HT1080 (cell line): ENCODE data around the gene SRRM5. TPM values are rescaled to one million over a fixed set of nuclear protein-coding genes. Genes with fewer than 3 reads are reported as not detected.
A peak's percentile ranks its signal among the peaks of the same experiment; 100 is the strongest.
"Not testable (repeated sequence)": the region's sequence is repeated elsewhere in the genome, so short reads cannot be mapped to it uniquely, and the experiment has no call there.

Source experiments
- DNase-seq: peaks from one replicate; pipeline ENCODE4 v3.0.0-alpha.2; 2015; ENCODE audit warnings: low read depth
- total RNA-seq: library from RNA; depleted of rRNA; stranded (reverse); fragments of >200 nt; shearing (Covaris generic); gene quantifications from 2 replicates; pipeline ENCODE4 v1.2.3, GENCODE V29; 2014

SRRM5 gene
- total RNA-seq, 1 experiment from 2014 or later: not detected

DNA sequence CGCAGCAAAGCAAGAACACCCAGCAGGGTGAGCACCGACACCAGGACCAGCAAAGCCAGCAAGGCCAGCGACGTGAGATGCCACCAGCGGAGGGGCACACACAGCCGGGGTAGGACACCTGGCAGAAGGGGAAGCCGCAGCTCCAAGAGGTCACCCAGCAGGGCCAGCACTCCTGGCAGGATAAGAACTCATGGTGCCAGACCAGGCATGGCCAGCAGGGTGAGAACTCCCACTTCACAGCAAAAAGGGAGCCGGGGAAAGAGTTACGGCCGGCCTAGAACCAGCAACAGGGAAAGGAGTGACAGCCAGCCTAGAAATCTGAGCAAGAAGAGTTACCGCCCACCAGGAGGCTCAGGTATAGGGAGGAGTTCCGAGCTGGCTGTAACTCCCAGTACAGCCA is 486 bp downstream of the SRRM5 start:
- DNase-seq: no peak

DNA sequence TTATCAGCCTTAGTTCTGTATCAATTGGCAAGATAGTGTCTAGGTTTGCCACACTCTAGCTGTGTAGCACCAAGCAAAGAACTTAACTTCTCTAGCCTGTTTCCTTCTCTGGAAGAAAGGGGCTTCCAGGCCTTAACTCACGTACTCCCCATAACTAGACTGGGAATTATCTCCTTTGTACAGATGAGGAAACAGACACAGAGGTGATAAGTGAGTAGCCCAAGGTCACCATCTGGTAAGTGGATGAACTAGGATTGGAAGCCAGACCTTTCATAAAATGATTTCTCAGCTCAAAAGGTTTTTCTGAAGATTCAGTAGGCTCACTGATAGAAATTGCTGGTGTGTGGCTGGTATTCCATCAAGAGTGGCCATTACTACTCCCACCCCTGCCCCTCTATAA is 4.4 kb downstream of the SRRM5 start:
- DNase-seq: no peak

DNA sequence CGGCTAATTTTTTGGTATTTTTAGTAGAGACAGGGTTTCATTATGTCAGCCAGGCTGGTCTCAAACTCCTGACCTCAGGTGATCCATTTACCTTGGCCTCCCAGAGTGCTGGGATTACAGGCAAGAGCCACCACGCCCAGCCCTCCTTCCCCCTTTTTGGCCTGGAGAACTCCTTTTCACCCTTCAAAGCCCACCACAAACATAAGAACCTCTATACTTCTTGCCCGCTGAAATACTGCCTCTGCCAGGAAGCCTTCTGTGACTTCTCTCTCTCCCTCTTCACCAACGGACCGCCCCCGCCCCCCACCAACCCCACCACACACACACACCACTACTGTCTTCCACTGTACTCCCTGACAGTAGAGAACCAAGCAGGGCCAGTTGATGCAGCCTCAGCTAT is 5.1 kb downstream of the SRRM5 start:
- DNase-seq: no peak

DNA sequence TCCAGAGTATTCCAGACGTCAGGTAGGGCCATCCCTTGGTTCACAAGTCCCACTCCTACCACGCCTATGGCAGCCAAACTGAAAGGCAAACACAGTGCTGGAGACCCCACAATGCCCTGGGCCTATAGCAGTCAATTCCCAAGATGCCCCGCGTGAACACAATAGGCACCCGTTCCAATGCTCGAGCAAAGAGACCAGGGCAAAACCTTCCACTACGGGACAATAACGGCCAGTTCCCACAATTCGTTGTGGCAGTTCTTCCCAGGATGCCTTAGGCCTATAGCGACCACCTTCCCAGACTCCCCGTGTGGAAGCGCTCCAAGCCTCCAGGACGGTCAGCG is 7.0 kb downstream of the SRRM5 start:
- DNase-seq: no peak

DNA sequence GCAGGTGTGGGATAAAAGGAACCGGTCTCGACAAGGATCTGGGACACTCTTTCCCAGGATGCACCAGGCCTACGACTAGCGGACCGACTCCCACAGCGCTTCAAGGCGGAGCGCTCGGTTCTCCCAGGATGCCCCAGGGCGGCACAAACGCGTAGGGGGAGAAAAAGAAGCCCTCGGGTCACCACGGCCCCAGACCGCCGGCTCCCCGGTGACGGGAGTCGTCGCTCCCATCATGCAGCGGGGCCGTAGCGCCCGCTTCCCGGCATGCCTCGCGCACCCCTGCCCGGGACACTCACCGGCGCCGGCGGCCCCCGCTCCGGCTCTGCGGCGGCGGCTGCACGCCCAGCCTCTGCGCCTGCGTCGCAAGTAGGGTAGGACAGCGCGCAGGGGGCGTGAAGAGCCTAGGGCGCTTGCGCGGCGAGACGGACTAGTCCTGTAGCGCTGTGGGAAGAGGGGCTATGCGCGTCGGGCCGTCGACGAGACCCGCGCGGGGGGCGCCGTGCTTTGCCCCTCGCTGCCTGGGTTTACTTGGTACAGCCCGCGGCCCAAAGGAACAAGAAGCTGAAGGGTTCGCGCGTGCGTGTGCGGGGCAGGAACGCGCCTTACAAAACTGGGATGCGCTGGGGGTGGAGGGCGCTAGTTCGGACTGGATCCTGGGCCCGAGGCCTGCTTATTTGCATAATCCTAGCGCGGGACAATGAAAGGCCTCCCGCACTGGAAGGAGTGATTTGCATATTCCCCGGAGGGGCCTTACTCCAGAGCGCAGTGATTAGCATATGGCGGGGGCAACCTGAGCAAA is 7.6 kb downstream of the SRRM5 start, which contains the start of gene ZNF428:
ZNF428 (minus strand) TSS at position 368 of the 799 bp plus-strand sequence. CDS start 5,325 bp downstream, outside the sequence.
- peak; percentile 65 for DNase-seq

DNA sequence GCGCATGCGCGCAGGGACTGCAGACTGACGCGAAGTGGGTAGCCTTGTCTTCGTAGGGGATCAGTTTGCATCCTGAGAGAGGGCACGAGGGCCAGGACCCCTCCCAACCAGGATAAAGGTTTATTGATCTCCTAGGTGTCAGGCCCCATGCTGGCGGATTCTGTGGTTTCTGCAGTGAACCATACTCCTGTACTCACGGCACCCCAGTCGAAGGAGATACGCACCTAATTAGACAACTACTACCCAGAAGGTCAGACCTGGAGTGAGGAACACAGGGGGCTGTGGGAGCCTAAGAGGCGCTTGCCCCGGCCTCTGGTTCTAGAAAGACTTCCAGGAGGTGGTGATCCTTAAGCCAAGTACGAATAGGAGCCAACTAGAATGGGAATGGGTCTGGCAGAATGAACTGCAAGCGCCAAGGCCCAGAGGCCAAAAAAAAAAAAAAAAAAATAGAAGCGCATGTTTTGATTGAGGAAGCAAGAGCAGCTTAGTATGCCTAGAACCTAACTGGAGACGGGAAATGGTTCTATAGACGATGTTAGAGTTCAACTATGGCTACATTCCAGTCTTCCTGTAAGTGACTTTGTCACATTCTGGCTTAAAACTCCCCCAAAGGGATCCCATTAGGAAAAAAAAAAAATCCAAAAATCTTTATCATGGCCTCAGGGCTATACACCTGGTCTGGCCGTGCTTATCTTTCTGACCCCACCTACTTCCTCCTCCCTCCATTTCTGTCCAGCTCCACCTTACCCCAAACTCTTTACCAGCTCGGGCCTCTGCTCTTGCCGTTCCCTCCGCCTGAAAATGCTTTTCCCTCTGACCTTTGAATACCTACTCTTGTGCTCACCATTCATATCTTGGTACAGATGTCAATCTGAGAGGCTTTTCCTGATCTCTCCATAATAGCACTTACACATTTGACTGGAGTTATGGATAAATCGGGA is 8.4 kb downstream of the SRRM5 start:
- DNase-seq: no peak

DNA sequence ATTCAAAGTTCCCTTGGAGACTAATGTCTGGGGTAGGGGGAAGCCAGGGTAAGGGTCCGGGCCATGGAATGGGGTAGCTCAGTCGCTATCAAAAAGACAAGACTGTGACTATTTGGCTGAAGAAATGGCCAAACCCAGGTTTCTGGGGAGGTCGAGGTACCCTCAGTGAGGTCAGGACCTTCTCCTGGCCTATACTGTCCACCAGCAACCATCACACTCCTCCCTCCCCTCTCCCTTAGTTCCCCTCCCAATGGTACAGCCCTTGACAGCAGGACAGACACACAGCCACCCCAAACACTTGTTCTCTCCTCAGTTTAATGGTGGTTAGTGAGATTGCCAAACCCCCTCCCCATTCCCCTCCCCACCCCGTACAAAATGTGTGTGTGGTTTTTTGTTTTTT is 10.2 kb downstream of the SRRM5 start:
- no peak for DNase-seq

DNA sequence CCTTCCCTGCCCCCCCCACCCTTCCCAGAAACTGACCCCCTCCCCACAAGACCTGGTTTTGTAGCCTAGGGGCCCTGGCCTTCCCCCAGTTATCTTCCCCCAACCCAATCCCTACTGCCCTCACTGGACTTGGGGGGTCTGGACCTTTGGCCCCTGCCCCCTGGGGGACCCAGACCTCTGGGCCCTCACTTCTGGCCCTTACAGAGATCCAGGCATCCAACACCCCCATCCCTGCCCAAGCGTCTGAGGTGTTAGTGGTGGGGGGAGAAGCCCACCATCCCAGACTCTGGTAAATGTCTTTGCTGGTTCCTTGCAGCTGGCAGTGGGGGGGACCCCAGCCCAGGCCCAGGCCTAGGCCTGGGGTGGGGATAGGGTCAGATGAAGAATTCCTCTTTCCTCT is 11.1 kb downstream of the SRRM5 start:
- no peak for DNase-seq

DNA sequence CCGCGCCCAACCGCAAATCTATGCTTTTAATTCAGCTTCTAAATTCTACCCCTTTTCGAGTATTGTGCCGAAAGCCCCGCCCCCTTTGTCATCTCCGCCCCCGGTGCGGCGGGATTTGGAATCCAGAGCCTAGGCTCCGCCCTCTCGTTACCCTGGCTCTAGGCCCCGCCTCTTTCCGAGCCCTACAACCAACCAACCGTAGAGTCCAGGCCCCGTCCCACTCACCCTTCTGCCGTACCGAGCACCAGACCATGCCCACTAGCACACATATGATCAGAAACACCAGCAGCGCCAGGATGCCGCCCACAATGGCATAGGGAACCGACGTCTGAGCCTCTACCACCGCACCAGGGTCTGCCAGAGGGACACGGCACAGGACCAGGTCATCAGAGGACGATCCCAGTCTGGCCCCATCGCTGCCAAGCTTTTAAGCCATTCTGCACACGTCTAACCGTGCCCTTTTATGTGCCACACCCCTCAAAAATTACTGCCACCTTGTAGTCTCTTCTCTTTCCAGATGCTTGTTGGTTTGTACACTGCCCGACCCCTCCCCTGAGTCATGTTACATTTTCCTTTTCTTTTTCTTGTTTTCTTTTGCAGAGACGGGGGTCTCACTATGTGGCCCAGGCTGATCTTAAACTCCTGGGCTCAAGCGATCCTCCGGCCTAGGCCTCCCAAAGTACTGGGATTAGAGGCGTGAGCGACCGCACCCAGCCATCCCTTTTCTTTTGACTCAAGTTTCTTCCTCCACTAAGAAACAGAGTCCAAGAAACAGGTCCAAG is 12.2 kb downstream of the SRRM5 start:
- no peak for DNase-seq

DNA sequence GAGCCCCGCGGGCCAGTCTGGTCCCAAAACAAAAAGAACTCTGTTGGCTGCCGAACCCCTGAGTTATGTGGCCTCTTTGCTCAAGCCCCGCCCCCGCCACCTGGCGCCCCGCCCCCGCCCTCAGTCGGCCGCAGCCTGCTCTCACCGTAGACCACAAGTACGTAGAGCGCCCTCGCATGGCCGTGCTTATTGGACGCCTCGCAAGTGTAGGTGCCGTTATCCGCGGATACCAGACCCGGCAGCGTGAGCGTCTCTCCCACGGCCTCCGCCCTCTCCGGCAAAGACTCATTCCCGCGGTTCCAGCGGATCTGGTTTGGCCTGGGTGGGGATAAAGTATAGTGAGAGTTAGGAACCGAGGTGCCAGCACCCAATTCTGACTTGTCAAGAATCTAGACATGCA is 13.0 kb downstream of the SRRM5 start:
- peak; percentile 18 for DNase-seq

DNA sequence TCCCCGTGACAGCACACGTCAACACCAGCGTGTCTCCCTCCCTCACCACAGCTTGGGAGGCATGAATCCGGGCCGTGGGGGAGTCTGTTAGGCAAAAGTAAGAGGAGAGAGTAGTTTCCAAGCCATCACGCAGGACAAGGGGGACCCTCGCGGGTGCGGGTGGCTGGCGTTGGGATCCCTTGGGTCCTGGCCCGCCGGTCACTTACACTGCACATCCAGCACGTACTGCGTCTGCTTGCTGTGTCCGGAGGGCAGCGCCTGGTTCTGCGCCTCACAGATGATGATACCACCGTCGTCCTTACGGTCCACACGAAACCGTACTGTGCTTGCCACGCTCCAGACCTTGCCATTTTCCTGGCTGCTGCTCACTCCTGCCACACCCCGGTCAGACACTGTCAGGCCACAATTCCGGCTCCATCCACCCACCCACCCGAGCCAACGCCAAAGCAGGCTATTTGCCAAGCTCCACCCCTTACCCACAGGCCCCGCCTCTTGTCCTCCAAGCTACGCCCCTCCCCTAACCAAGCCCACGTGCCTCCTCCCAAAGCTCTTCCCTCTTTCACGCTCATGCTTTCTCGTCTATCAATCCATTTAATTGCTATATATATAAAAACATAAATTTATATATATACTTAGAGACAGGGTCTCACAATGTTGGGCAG is 14.2 kb downstream of the SRRM5 start:
- no peak for DNase-seq

DNA sequence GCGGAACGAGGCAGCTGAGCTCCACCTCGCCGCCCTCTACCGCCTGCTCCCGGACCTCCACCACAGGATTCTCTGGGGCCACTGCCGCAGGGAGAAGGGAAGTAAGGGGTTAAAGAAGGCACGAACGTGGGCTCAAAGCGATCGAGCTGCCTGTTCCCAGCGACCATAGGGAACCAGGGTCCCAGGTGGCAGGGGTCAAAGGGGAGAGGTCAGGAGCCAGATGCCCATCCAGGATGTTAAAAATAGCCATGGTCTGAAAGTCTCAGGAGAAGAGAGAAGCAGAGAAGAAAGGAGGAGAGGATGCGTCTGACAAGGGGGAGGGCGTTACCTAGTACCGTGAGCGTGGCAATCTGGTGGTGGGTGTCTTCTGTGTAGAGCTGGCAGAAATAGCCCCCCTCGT is 14.9 kb downstream of the SRRM5 start:
- DNase-seq: no peak

DNA sequence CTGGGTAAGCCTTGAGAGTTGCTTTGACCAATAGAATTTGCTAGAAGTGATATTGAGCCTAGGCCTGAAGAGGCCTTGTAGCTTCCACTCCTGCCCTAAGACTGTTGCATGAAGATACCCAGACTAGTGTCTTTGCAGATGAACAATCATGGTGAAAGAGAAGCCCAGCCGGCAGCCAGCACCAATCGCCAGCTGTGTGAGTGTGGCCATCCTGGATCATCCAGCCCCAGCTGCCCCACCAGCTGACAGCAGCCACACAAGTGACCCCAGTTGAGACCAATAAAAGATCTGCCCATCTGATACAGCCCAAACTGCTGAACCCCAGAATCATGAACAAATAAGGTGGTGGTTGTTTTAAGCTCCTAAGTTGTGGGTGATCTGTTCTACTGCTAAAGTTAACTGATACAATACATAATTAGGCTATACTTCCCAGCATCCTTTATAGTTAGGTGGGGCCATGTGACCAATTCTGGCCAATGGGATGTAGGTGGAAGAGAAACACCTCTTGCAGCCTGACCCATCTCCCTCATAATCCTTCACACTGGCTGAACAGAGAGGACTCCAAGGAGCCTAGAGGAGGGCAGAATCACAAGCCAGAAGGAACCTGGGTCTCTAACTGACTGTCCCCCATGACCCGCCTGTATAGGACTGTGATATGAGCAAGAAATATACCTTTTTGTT is 16.9 kb downstream of the SRRM5 start:
- DNase-seq: no peak

DNA sequence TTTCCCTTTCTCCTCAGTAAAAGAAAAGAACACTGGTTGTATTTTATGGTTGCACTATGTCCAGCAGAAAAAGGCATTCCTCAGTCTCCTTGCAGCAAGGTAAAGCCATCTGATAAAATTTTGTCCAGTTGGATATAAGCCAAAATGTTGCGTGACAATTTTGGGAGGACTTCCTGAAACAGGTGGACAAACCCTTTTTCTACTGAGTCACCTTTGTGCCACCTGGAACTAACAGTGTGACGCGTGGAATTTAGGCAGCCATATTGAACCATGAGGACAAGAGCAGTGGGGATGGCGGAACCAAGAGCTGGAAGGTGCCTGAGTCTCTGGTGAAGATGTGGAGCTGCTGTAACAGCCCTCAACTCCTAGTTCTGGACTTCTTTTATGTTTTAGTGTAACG is 19.6 kb downstream of the SRRM5 start:
- no peak for DNase-seq

DNA sequence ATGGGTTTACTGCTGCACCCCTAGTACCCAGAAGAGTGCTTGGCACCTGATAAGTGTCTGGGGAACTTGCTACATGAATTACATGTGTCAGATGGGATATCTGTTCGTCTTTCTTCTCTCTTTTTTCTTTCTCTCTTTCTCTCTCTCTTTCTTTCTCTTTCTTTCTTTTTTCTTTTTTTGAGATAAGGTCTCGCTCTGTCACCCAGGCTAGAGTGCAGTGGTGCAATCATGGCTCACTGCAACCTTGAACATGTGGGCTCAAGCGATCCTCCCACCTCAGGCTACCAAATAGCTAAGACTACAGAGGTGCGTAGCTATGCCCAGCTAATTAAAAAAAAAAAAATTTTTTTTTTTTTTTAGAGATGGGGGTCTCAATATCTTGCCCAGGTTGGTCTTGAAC is 21.6 kb downstream of the SRRM5 start:
- DNase-seq: no peak

DNA sequence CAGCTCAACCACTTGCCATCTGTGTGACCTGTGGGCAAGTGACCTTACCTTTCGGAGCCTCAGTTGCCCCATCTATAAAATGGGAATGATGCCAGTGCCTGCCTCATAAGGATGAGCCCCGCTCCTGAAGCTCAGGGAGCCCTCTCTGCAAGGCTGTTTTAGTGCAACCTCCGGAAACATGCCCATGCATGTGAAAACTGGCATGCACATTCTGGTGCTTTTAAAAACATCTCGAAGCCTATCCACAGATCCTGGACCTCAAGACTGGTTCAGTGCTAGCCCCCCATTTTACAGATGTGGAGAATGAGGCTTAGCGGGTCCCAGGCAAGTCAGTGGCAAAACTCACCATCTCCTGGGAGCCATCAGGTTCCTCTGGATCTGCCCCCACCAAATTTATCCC is 22.2 kb downstream of the SRRM5 start:
- no peak for DNase-seq

DNA sequence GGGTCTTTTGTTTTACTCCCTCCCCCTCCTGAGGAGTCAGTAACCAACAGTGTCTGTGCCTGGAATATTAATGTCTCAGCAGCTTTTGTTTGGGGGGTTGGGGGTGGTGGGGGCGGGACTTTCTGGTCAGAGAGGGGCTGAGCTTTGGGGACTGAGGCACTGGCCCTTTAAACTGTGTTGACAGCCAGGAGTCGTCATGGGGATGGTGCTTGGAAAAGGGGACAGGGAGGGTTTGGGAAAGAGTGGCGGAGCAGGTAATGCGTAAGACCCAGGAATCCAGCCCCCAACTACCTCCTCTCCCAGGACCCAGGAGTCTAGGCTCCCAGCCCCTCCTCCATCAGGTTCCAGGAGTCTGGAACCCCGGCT is 22.6 kb downstream of the SRRM5 start:
- no peak for DNase-seq

DNA sequence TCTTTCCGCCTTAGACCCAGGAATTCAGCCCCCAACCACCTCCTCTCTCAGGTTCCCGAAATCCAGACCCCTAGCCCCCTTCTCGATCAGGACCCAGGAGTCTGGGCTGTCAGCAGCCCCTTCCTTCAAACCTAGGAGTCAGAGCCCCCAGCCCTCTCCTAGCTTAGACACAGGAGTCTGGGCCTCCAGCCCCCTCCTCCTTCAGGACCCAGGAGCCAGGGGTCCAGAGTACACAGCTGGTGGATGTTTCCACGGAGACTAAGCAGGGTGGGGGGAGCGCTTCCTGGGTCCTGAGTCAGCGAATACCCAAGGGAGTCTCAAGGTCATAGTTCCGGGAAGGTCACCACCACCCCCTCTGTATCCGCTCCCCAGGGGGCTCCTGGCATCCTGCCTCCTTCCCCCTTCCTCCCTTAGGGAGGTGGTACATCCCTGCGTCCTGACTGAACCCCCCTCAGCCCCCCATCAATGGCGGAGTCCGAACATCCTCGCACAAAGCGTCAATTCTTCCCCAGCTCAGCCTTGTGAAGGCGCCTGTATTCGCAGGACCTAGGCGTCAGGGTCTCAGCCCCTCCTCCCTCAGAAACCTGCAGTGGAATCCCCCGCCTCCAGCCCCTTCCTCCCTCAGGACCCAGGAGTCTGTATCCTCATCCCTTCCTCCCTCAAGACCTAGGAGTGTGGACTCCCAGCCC is 23.1 kb downstream of the SRRM5 start:
- DNase-seq: no peak

DNA sequence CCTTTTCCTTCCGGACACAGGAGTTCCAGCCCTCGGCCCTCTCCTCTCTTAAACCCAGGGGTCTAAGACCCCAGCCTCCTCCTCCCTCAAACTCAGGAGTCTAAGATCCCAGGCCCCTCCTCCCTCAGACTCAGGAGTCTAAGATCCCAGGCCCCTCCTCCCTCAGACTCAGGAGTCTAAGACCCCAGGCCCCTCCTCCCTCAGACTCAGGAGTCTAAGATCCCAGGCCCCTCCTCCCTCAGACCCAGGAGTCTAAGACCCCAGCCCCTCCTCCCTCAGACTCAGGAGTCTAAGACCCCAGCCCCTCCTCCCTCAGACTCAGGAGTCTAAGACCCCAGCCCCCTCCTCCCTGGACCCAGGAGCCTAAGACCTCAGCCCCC is 23.7 kb downstream of the SRRM5 start:
- DNase-seq: not testable (repeated sequence)

DNA sequence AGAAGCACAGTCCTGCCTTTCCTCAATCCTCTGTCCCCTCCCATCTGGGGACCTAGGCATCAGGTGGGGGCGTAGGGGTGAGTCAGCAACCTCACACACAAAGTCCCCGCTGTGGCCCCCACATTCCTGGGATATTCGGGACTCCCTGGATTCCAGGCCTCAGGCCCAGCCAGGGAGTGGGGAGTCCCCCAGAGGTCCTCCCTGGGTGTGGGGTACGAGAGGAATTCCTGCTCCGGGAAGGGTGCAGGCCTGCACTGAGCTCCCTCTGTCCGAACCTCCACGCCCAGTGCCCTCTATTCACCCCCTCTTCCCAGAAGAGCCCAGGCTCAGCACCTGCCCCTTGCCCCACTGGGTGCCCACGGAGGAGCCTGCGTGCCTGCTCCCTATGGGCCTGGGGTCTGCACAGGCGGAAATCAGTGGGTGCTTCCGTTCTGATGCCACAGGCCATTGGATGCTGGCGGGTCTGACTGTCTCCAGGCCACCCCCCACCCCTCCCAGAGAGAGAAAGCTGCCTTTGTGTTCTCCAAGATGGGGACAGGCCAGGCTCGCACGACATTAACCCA is 24.3 kb downstream of the SRRM5 start:
- no peak for DNase-seq
